GM18870 (cell line): ENCODE results near the gene BIVM.
"Not testable (repeated sequence)": the region's sequence is repeated elsewhere in the genome, so short reads cannot be mapped to it uniquely, and the experiment has no call there.

Experiments
- ATAC-seq: cut with Tn5 transposase; IDR thresholded peaks from one replicate; pipeline ENCODE4 v1.9.1; 2021; ENCODE audit warnings: moderate library complexity; ENCODE audit not compliant: unreplicated experiment

The BIVM gene

GRCh38 chr13:102798581-102799425 is at the start of gene BIVM, which contains the start of gene POGLUT2:
BIVM (plus strand) TSS chr13:102799119; CDS start chr13:102807268, 8,149 bp downstream.
POGLUT2 (minus strand) TSS chr13:102798976; CDS start chr13:102798670, 306 bp downstream.
- ATAC-seq = peak; percentile 87

GRCh38 chr13:102751886-102752285 is 47.0 kb upstream of the BIVM start:
- ATAC-seq = no peak

DNA sequence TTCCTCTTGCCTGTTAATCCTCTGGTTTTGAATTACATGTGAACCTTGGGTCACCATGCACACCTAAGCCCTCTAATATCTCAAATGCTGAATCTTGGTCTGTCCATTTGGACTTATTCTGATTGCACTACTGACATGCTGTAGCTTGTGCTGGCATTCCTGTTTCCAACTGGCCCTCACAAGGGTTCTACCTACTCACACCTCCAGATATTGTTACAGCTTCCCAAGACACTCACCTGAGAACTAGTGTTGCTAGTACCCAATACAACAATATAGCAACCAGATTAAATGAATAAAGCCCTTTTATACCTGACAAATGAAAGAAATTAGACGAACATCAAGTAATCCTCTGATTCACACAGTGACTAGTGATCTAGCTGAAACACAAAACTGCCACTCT is 41.9 kb upstream of the BIVM start:
- no peak for ATAC-seq

GRCh38 chr13:102758842-102759241 is 40.1 kb upstream of the BIVM start:
- ATAC-seq = no peak

GRCh38 chr13:102761071-102761470 is 37.8 kb upstream of the BIVM start:
- ATAC-seq = no peak

- ATAC-seq = no peak
Measured at GRCh38 chr13:102763741-102764140, 35.2 kb upstream of the BIVM start.

GRCh38 chr13:102768909-102769308 is 30.0 kb upstream of the BIVM start:
- no peak for ATAC-seq

DNA sequence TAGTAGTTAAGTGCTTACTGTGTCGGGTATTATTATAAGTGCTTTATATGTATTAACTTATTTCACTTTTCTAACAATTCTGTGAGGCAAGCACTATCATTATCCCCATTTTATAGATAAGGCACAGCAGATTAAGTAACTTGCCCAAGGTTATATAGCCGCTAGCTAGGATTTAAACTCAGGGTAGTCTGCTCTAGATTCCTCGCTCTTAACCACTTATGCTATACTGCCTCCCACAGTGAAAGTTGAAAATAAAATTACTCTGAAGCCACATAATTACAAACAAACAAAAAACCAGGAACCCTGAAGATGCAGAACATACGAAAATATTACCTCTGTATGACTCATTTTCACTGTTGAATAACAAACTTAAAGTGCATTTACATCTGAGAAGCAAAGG is 29.2 kb upstream of the BIVM start:
- no peak for ATAC-seq

DNA sequence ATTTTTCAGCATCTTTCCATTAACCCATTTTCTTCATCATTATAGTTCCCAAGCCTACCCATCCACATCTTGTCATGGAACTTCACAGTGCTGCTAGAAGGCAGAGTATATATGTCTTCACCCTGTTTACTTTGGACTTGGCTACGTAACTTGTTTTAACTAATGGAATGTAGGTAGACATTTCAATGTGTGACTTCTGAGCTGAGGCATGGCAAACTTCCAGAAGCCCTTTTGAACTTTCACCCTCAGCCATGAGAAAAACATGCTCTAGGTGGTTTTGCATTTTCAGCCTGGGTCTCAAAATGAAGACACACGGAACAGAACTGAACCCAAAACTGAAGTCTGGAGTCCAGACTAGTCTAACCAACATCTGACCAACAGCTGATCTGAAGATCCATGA is 28.5 kb upstream of the BIVM start:
- ATAC-seq = no peak

DNA sequence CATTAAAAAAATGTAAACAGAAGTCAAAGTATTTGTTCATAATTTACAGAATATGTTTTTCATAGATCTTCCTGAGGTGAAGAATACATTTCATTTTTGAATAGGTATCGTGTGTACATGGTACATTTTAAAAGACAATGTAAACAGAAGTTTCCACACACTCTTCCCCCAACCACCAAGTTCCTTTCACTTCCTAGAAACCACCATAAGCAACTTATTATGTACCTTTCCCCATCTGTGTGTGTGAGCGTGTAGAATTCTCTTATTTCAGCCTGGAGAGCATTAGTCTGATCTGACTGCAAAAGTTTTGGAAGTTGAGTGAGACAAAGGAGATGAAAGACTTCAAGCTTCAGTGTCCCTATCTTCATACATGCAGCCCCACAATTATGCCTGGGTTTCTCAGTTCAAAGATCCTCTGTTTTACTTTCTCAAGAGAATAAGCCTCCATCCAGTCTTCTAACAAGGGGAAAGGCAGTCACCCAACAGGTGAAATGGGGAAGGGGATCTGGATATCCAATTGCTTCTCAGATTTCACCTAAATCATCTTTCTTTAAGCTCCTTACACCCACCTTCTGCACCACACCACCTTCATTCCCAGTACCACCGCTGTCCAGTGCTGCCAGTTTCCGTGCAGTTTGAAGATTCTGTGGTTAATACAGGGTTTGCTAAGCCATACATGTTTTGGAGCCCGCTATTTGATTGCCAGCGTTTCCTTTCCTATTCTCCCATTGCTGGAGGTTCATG is 27.4 kb upstream of the BIVM start:
- ATAC-seq = no peak

- ATAC-seq = no peak
Measured at GRCh38 chr13:102772042-102772425, 26.9 kb upstream of the BIVM start.

DNA sequence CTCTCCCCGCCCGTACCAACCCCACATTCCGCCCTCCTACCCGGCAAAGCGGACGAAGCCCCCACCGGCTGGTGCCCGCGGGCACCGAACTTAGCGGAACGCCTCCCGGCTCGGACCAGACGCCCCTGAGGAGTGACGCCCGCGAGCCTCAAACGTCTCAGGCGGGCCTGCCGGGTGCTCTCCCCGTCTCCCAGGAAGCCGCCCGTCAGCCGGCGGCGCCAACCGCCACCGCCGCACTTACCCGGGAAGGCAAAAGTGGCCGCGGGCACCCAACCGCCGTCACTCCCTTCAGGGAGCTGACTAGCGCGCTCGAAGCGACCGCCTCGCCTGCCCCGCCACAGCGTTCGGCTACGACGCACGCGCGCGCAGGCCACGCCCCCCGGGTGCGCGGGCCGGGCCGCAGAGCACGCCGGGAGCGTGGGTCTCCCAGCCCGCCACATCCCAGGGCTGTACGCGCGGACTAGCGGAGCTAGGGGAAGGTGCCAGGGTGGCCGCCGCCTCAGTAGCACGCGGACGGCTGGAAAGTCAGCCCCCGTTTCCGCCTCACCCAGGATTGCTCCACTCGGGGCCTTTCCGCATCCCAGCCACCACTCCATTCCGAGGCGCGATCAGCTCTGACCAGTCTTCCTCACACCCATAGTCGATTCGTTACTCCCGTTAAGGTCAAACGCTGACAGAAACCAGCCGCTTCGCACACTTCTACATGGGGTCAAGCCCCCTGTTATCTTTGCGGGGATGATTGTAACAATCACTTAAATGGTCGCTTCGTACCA is 25.3 kb upstream of the BIVM start, which contains the start of gene TEX30:
TEX30 (minus strand) TSS at position 346 of the 773 bp plus-strand sequence. CDS start 3,760 bp downstream, outside the sequence.
- ATAC-seq = peak; percentile 75

DNA sequence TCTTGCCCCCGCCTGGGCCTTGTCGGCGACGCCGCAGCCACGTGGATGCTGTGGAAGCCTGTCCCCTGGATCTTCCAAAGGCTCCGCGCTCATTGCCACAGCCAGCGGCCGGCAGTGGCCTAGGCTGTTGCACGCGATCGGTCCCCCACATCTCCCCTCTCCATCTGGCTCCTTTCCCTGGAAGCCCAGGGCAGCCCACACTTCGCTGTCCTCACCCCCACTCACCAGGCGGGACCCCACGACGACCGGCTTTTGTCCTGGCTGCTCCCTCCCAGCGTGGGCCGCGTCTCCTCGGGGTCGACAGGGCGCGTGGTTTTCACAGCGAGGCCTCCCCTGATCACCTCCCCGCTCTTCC is 24.7 kb upstream of the BIVM start:
- no peak for ATAC-seq

- ATAC-seq = no peak
Measured at GRCh38 chr13:102774591-102775520, 24.1 kb upstream of the BIVM start.

DNA sequence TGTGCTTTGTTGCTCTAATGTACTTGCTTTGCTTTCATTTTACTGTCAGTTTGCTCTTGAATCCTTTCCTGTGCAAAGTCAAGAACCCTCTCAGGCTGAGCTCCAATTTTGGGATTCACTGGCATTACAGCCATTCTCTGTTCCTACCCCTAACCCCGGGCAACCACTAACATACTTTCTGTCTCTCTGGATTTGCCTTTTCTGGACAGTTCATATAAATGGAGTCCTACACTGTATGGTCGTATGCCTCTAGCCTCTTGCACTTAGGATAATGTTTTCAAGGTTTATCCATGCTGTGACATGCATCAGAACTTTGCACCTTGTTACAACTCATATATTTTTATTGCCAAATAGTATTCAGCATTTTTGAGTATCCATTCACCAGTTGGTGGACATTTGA is 22.6 kb upstream of the BIVM start:
- no peak for ATAC-seq

GRCh38 chr13:102777736-102778135 is 21.2 kb upstream of the BIVM start:
- ATAC-seq = no peak

GRCh38 chr13:102779436-102780159 is 19.3 kb upstream of the BIVM start:
- ATAC-seq = peak; percentile 47

- not testable (repeated sequence) for ATAC-seq
Measured at GRCh38 chr13:102780656-102781055, 18.3 kb upstream of the BIVM start.

DNA sequence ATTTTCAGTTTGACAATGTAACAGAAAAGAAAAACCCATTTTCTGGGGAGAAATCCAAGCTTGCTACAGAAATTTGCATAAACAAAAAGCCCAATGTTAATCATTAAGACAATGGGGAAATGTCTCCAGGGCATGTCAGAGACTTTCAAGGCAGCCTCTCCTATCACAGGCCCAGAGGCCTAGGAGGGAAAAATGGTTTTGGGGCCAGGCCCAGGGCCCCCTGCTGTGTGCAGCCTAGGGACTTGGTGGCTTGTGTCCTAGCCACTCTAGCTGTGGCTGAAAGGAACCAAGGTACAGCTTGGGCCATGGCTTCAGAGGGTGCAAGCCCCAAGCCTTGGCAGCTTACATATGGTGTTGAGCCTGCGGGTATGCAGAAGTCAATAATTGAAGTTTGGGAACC is 17.3 kb upstream of the BIVM start:
- no peak for ATAC-seq

DNA sequence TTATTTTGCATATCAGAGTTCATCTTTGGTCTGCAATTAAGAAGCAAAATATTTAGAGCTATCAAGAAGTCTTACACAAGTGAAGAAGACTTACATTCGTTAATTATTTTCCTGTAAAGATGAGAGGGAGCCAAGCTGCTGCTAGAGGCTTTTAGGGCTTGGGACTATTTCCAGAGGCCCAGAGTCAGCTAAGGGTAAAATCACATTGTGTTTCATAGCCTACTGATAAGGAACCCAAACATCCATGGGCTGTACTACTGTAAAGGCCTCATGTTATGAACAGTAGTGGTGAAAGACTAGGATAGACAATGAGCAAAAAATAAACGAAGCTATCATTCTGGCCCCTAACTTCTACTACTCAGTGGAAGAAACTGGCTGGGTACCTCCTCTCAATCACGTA is 14.4 kb upstream of the BIVM start:
- ATAC-seq = no peak
